Stimulated activated CD8-positive, alpha-beta memory T cell treated with anti-CD3 and anti-CD28 coated beads, Interleukin-12 subunit alpha, Interleukin-12 subunit beta, amount 100 ng/mL, for 4 hours (primary cell): Measurements from ENCODE around the gene GNAI3.

Source experiments
- DNase-seq: peaks from one replicate; pipeline ENCODE4 v3.0.0-alpha.2; 2020; ENCODE audit warnings: low read depth

GNAI3 gene

DNA sequence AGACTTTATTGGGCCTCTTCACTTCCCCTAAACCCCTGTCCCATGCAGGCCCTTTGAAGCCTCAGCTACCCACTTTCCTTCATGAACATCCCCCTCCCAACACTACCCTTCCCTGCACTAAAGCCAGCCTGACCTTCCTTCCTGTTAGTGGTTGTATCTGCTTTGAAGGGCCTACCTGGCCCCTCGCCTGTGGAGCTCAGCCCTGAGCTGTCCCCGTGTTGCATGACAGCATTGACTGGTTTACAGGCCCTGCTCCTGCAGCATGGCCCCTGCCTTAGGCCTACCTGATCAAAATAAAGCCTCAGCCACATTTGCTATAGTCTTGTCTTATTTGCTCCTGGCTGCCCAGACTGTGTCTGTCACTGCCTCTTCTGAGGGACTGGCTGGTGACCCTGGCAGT lies 113.0 kb downstream of the GNAI3 start:
- DNase-seq = no peak

DNA sequence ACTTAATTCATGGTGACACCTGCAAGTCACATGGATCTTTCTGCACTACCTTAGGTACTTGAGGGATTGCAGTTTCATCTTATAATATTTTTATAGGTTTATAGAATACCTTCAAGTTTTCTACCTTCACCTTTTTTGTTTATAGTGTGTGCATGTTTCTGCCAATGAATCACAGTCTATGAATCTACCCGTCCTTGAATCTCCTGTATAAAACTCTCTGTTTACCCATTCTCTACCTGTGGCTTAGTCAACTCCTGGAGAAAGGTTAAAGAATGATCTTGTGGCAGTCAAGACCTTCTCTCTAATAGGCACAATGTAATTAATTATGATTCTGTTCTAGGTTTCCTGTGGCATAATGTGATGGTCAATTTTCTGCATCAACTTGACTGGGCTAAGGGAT lies 116.3 kb downstream of the GNAI3 start:
- DNase-seq = no peak

DNA sequence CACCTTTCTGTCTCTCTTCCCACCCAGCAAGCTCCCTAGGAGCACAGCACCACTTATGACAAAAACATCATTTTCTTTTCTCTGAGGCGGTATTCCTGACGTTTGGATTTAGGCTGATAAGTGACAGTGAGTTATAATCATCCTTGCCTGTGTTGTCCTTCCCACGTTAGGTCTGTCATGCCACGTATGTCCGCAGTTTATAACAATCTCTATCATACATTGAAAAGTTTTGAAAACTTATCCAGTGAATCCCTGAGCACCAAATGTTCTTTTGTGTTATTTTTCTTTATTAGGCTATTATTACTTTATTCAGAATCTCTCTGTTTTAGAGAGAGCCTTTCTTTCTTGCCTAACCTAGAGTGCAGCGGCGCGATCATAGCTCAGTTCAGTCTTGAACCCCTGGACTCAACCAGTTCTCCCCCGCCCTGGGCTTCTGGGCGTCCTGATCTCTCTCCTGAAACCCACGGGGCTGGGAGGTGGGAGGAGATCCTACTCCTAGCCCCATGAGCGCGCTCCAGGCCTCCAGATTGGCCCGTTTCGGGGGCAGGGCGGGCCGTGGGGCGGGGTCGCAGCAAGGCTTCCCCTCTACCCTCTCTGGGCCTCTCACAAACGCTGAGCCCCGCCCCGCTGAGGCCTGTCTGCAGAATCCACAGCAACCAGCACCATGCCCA lies 119.2 kb downstream of the GNAI3 start, which contains the start of gene GSTM2:
Gene GSTM2, plus strand, starts transcription at position 606 of the 671 bp plus-strand sequence. Its CDS starts 59 bp downstream, at position 665.
- DNase-seq = peak; percentile 51
